Glutamatergic neuron (in vitro differentiated cells): Measurements from ENCODE around the gene CDHR2. TPM values are rescaled to one million over a fixed set of nuclear protein-coding genes. Genes with fewer than 3 reads are reported as not detected.

ENCODE experiments used
- DNase-seq: peaks from one replicate; pipeline ENCODE4 v3.0.0; 2022
- H3K27ac Mint-ChIP-seq: one replicate; pipeline ENCODE4 v1.8.0; 2020; ENCODE audit warnings: mild to moderate bottlenecking, mixed read lengths, inconsistent platforms; ENCODE audit not compliant: unreplicated experiment
- H3K27me3 Mint-ChIP-seq: one replicate; pipeline ENCODE4 v1.8.0; 2020; ENCODE audit warnings: mild to moderate bottlenecking, moderate library complexity, mixed read lengths, inconsistent platforms; ENCODE audit not compliant: unreplicated experiment
- H3K36me3 Mint-ChIP-seq: one replicate; pipeline ENCODE4 v1.8.0; 2020; ENCODE audit warnings: mild to moderate bottlenecking, mixed read lengths, inconsistent platforms; ENCODE audit not compliant: unreplicated experiment
- H3K4me1 Mint-ChIP-seq: one replicate; pipeline ENCODE4 v1.8.0; 2020; ENCODE audit warnings: mild to moderate bottlenecking, low read depth, mixed read lengths, inconsistent platforms; ENCODE audit not compliant: unreplicated experiment
- H3K4me3 Mint-ChIP-seq: one replicate; pipeline ENCODE4 v1.8.0; 2020; ENCODE audit warnings: mild to moderate bottlenecking, mixed read lengths, inconsistent platforms; ENCODE audit not compliant: unreplicated experiment
- H3K9me3 Mint-ChIP-seq: one replicate; pipeline ENCODE4 v1.8.0; 2020; ENCODE audit warnings: mild to moderate bottlenecking, moderate library complexity, mixed read lengths, inconsistent platforms; ENCODE audit not compliant: unreplicated experiment
- CTCF ChIP-seq: fragments of 200-600 bp; sonication (generic); IDR thresholded peaks from one replicate; pipeline ENCODE4 v1.5.0; 2021; ENCODE audit not compliant: partially characterized antibody, unreplicated experiment
- total RNA-seq: library from RNA; stranded (reverse); fragmentation: NEBNext Ultra II Directional; extraction: Animal tissue kit (Norgen Biotek cat#: 25700); gene quantifications from one replicate; pipeline ENCODE4 v1.2.1, GENCODE V29; 2021; ENCODE audit not compliant: unreplicated experiment

CDHR2 gene
- total RNA-seq, 1 donor from 2014 or later, result 0.29 TPM

- Mint-ChIP-seq H3K27ac (no peak overlapping the region), H3K9me3 (peaks cover 5% of the 10 kb centered on the region), H3K36me3 (no peaks in the 10 kb centered on the region), H3K27me3 (peaks cover 12% of the 10 kb centered on the region), H3K4me3 (no peak overlapping the region), H3K4me1 (peaks cover 4% of the 10 kb centered on the region)
- DNase-seq, result no peak
- no peak for TF ChIP-seq CTCF
Measured at GRCh38 chr5:176577312-176578176, 28.4 kb downstream of the CDHR2 start.

GRCh38 chr5:176578391-176578808, 29.3 kb downstream of the CDHR2 start:
- DNase-seq, result peak; percentile 70
- Mint-ChIP-seq H3K27ac (no peak overlapping the region), H3K4me1 (peaks cover 4% of the 10 kb centered on the region)

GRCh38 chr5:176579323-176579722, 30.2 kb downstream of the CDHR2 start:
- no peak for DNase-seq
- H3K4me3 Mint-ChIP-seq, result no peak overlapping the region
- peaks cover 4% of the 10 kb centered on the region for H3K4me1 Mint-ChIP-seq
- H3K27me3 Mint-ChIP-seq, result peaks cover 12% of the 10 kb centered on the region
- no peak for TF ChIP-seq CTCF
- no peaks in the 10 kb centered on the region for H3K36me3 Mint-ChIP-seq
- no peak overlapping the region for H3K27ac Mint-ChIP-seq
- H3K9me3 Mint-ChIP-seq, result peaks cover 5% of the 10 kb centered on the region

More at GRCh38 chr5:176578391-176578808, 29.3 kb downstream of the CDHR2 start:
- Mint-ChIP-seq H3K27me3 (peaks cover 12% of the 10 kb centered on the region), H3K4me3 (no peak overlapping the region), H3K36me3 (no peaks in the 10 kb centered on the region), H3K9me3 (peaks cover 5% of the 10 kb centered on the region)
- TF ChIP-seq CTCF, result peak; percentile 74

GRCh38 chr5:176581361-176581760, 32.2 kb downstream of the CDHR2 start:
- TF ChIP-seq CTCF, result no peak
- DNase-seq, result no peak
- Mint-ChIP-seq H3K4me1 (peaks cover 2% of the 10 kb centered on the region), H3K27ac (no peak overlapping the region), H3K36me3 (no peaks in the 10 kb centered on the region), H3K4me3 (no peak overlapping the region), H3K9me3 (peaks cover 5% of the 10 kb centered on the region), H3K27me3 (peaks cover 12% of the 10 kb centered on the region)

GRCh38 chr5:176583076-176583475, 33.9 kb downstream of the CDHR2 start:
- Mint-ChIP-seq H3K27me3 (peaks cover 7% of the 10 kb centered on the region), H3K27ac (no peak overlapping the region), H3K4me1 (no peaks in the 10 kb centered on the region), H3K4me3 (no peak overlapping the region), H3K36me3 (peaks cover 4% of the 10 kb centered on the region), H3K9me3 (peaks cover 8% of the 10 kb centered on the region)
- DNase-seq, result no peak
- TF ChIP-seq CTCF, result no peak
